ENCODE data around the gene FAAP20. TPM values are rescaled to one million over a fixed set of nuclear protein-coding genes. Genes with fewer than 3 reads are reported as not detected.

FAAP20 gene
- total RNA-seq, 3 donors from 2014 or later (not counting 1 experiment from before 2014, with no cell fraction given): 40.3 to 53.0 (median 43.3) TPM

- no peak for ATAC-seq
- WGBS (ENCODE audit: insufficient coverage): 95% methylated on average over 26 of the region's 26 CpGs
Observed at GRCh38 chr1:2172012-2172411, 22.6 kb downstream of the FAAP20 start.

GRCh38 chr1:2170211-2170610 is 24.4 kb downstream of the FAAP20 start:
- Mint-ChIP-seq H3K4me3 (no peak overlapping the region), H3K4me1 (no peaks in the 10 kb centered on the region), H3K27ac (no peak overlapping the region), H3K27me3 (ENCODE audit: low read depth in 2 of 2) (no peaks in the 10 kb centered on the region), H3K36me3 (no peaks in the 10 kb centered on the region), H3K9me3 (no peaks in the 10 kb centered on the region)
- DNase-seq: no peak
- Histone ChIP-seq H3K27me3 (ENCODE audit: control insufficient read depth, insufficient read depth, low read length) (no peaks in the 10 kb centered on the region), H3K4me1 (ENCODE audit: control insufficient read depth, insufficient read depth, low read length) (peaks cover 7% of the 10 kb centered on the region), H3K4me3 (ENCODE audit: low read length) (no peak overlapping the region), H3K36me3 (ENCODE audit: control insufficient read depth, insufficient read depth, low read length) (no peaks in the 10 kb centered on the region), H3K9me3 (ENCODE audit: control insufficient read depth, insufficient read depth, low read length) (no peaks in the 10 kb centered on the region), H3K27ac (ENCODE audit: low read length) (no peak overlapping the region)
- ATAC-seq: no peak
- 81% methylated on average over 11 of the region's 11 CpGs for WGBS (ENCODE audit: insufficient coverage)
- TF ChIP-seq, protein P1, sequence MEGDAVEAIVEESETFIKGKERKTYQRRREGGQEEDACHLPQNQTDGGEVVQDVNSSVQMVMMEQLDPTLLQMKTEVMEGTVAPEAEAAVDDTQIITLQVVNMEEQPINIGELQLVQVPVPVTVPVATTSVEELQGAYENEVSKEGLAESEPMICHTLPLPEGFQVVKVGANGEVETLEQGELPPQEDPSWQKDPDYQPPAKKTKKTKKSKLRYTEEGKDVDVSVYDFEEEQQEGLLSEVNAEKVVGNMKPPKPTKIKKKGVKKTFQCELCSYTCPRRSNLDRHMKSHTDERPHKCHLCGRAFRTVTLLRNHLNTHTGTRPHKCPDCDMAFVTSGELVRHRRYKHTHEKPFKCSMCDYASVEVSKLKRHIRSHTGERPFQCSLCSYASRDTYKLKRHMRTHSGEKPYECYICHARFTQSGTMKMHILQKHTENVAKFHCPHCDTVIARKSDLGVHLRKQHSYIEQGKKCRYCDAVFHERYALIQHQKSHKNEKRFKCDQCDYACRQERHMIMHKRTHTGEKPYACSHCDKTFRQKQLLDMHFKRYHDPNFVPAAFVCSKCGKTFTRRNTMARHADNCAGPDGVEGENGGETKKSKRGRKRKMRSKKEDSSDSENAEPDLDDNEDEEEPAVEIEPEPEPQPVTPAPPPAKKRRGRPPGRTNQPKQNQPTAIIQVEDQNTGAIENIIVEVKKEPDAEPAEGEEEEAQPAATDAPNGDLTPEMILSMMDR (IDR thresholded peaks at IDR 0.05): no peak
- intact Hi-C loops (cut with micrococcal nuclease): no loop called here

More at GRCh38 chr1:2172012-2172411, 22.6 kb downstream of the FAAP20 start:
- TF ChIP-seq, protein P1 (IDR thresholded peaks at IDR 0.05): no peak
- Mint-ChIP-seq H3K27me3 (ENCODE audit: low read depth in 2 of 2) (no peaks in the 10 kb centered on the region), H3K36me3 (no peaks in the 10 kb centered on the region), H3K4me3 (no peak overlapping the region), H3K9me3 (no peaks in the 10 kb centered on the region), H3K27ac (no peak overlapping the region), H3K4me1 (no peaks in the 10 kb centered on the region)
- H3K27ac ChIP-seq (ENCODE audit: low read length): no peak overlapping the region
- no peak overlapping the region for H3K4me3 ChIP-seq (ENCODE audit: low read length)
- intact Hi-C loops (cut with micrococcal nuclease): no loop called here
- H3K9me3 ChIP-seq (ENCODE audit: control insufficient read depth, insufficient read depth, low read length): no peaks in the 10 kb centered on the region
- peaks cover 2% of the 10 kb centered on the region for H3K36me3 ChIP-seq (ENCODE audit: control insufficient read depth, insufficient read depth, low read length)
- peaks cover 7% of the 10 kb centered on the region for H3K4me1 ChIP-seq (ENCODE audit: control insufficient read depth, insufficient read depth, low read length)
- no peak for DNase-seq
- H3K27me3 ChIP-seq (ENCODE audit: control insufficient read depth, insufficient read depth, low read length): no peaks in the 10 kb centered on the region

GRCh38 chr1:2169200-2169836 is 25.3 kb downstream of the FAAP20 start:
- H3K4me3 ChIP-seq (ENCODE audit: low read length): no peak overlapping the region
- DNase-seq (no peak), ATAC-seq (no peak)
- no peaks in the 10 kb centered on the region for H3K36me3 ChIP-seq (ENCODE audit: control insufficient read depth, insufficient read depth, low read length)
- intact Hi-C loops (cut with micrococcal nuclease): no loop called here
- no peak overlapping the region for H3K27ac ChIP-seq (ENCODE audit: low read length)
- Mint-ChIP-seq H3K4me1 (no peaks in the 10 kb centered on the region), H3K27me3 (ENCODE audit: low read depth in 2 of 2) (no peaks in the 10 kb centered on the region), H3K27ac (no peak overlapping the region), H3K4me3 (no peak overlapping the region), H3K9me3 (no peaks in the 10 kb centered on the region), H3K36me3 (no peaks in the 10 kb centered on the region)
- H3K9me3 ChIP-seq (ENCODE audit: control insufficient read depth, insufficient read depth, low read length): no peaks in the 10 kb centered on the region
- H3K4me1 ChIP-seq (ENCODE audit: control insufficient read depth, insufficient read depth, low read length): peaks cover 4% of the 10 kb centered on the region
- H3K27me3 ChIP-seq (ENCODE audit: control insufficient read depth, insufficient read depth, low read length): no peaks in the 10 kb centered on the region
- 95% methylated on average over 38 of the region's 43 CpGs for WGBS (ENCODE audit: insufficient coverage)
- TF ChIP-seq, protein P1 (IDR thresholded peaks at IDR 0.05): no peak

- no peak overlapping the region for H3K4me3 Mint-ChIP-seq
- Histone ChIP-seq H3K36me3 (ENCODE audit: control insufficient read depth, insufficient read depth, low read length) (no peaks in the 10 kb centered on the region), H3K9me3 (ENCODE audit: control insufficient read depth, insufficient read depth, low read length) (no peaks in the 10 kb centered on the region), H3K27me3 (ENCODE audit: control insufficient read depth, insufficient read depth, low read length) (no peaks in the 10 kb centered on the region), H3K4me1 (ENCODE audit: control insufficient read depth, insufficient read depth, low read length) (no peaks in the 10 kb centered on the region), H3K27ac (ENCODE audit: low read length) (no peak overlapping the region), H3K4me3 (ENCODE audit: low read length) (no peak overlapping the region)
- H3K9me3 Mint-ChIP-seq: no peaks in the 10 kb centered on the region
- intact Hi-C loops (cut with micrococcal nuclease): no loop called here
- no peaks in the 10 kb centered on the region for H3K4me1 Mint-ChIP-seq
- WGBS (ENCODE audit: insufficient coverage): 94% methylated on average over 12 of the region's 12 CpGs
- no peaks in the 10 kb centered on the region for H3K36me3 Mint-ChIP-seq
- ATAC-seq: no peak
- TF ChIP-seq, protein P1 (IDR thresholded peaks at IDR 0.05): no peak
- no peak for DNase-seq
- no peaks in the 10 kb centered on the region for H3K27me3 Mint-ChIP-seq (ENCODE audit: low read depth in 2 of 2)
- H3K27ac Mint-ChIP-seq: no peak overlapping the region
Observed at GRCh38 chr1:2168535-2168934, 26.0 kb downstream of the FAAP20 start.
